Stimulated activated naive B cell treated with anti-CD40 and anti-IgM and Interleukin-4, amounts not matched to agents 10 μg/mL and 1 μg/mL and 100 μg/mL, for 72 hours (primary cell): ENCODE results near the gene REV3L.

Source experiments
- ATAC-seq, 2 donors: fragments of 150-1000 bp; cut with Tn5 transposase; replicated peaks; 2 replicates each; pipeline ENCODE4 v1.10.0; 2021; ENCODE audit warnings: moderate library complexity in 1 of 2
- DNase-seq: peaks from one replicate; pipeline ENCODE4 v3.0.0; 2021
- H3K27ac Mint-ChIP-seq: one replicate; pipeline ENCODE4 v1.8.0; 2022; ENCODE audit warnings: mild to moderate bottlenecking, mixed read lengths
- H3K27me3 Mint-ChIP-seq, 2 donors: one replicate each; pipeline ENCODE4 v1.8.0; 2022; ENCODE audit warnings: mixed read lengths in 2 of 2
- H3K36me3 Mint-ChIP-seq, 2 donors: one replicate each; pipeline ENCODE4 v1.8.0; 2022; ENCODE audit warnings: mixed read lengths in 2 of 2, mild to moderate bottlenecking in 1 of 2
- H3K4me1 Mint-ChIP-seq, 2 donors: one replicate each; pipeline ENCODE4 v1.8.0; 2022; ENCODE audit warnings: mixed read lengths in 2 of 2, mild to moderate bottlenecking in 1 of 2
- H3K4me3 Mint-ChIP-seq, 2 donors: one replicate each; pipeline ENCODE4 v1.8.0; 2022; ENCODE audit warnings: mild to moderate bottlenecking in 2 of 2, mixed read lengths in 2 of 2, moderate library complexity in 1 of 2
- H3K9me3 Mint-ChIP-seq, 2 donors: one replicate each; pipeline ENCODE4 v1.8.0; 2022; ENCODE audit warnings: mixed read lengths in 2 of 2, mild to moderate bottlenecking in 1 of 2

REV3L gene

DNA sequence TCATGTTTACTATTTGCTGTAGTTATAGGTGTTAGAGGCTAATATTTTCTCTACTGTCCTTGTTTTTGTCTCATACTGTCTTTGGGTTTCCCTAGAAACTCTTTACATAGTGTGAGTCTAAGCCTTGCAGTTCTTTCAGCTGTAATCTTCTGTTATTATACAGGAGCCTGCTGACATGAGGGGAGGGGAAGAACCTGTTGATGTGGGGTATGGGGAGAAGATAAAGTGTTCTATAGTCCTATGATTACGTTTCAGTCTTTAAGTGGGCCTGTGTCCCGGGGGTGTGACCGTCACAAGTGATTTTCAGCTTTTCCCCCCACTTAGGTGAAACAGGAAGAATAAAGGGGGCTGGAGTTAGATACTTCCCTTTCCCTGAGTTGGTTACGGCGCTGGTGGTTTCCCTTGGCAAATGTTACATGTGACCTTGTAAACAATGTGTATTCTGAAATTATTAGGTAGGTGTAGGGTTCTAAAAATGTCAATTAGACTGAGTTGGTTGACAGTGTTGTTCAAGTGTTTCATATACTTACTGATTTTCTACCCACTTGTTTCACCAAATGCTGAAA lies 41.3 kb downstream of the REV3L start:
- H3K27ac Mint-ChIP-seq, result peak overlapping the region; percentile 32
- H3K27me3 Mint-ChIP-seq, result no peaks in the 10 kb centered on the region
- H3K4me1 Mint-ChIP-seq, result peaks cover 25 to 44% of the 10 kb centered on the region in 2 donors
- H3K4me3 Mint-ChIP-seq, result peak overlapping the region; percentile 36 to 56
- peaks cover 0 to 3% of the 10 kb centered on the region in 2 donors for H3K36me3 Mint-ChIP-seq
- H3K9me3 Mint-ChIP-seq, result no peaks in the 10 kb centered on the region
- ATAC-seq (peak; percentile 91 to 93), DNase-seq (peak; percentile 22)

DNA sequence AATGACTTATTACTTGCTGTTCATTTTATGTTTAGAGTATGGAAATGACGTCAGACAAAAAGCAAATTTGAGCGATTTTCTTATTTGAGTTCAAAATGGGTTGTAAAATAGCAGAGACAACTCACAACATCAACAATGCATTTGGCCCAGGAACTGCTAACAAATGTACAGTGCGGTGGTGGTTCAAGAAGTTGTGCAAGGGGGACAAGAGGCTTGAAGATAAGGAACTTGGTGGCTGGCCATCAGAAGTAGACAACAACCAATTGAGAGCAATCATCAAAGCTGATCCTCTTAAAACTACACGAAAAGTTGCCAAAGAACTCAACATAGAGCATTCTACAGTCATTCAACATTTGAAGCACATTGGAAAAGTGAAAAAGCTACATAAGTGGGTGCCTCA lies 43.8 kb downstream of the REV3L start:
- Mint-ChIP-seq H3K4me3 (no peak overlapping the region), H3K27ac (no peak overlapping the region), H3K27me3 (no peaks in the 10 kb centered on the region), H3K9me3 (peaks cover 9% of the 10 kb centered on the region in 2 donors), H3K36me3 (peaks cover 11 to 13% of the 10 kb centered on the region in 2 donors), H3K4me1 (peaks cover 31 to 46% of the 10 kb centered on the region in 2 donors)
- DNase-seq (no peak), ATAC-seq (no peak)

- Mint-ChIP-seq H3K27me3 (no peaks in the 10 kb centered on the region), H3K4me1 (peaks cover 37 to 55% of the 10 kb centered on the region in 2 donors), H3K27ac (no peak overlapping the region), H3K9me3 (peaks cover 9% of the 10 kb centered on the region in 2 donors), H3K4me3 (no peak overlapping the region), H3K36me3 (peaks cover 13% of the 10 kb centered on the region in 2 donors)
- no peak for ATAC-seq
- no peak for DNase-seq
These were observed 45.4 kb downstream of the REV3L start for GRCh38 chr6:111437573-111437972.

DNA sequence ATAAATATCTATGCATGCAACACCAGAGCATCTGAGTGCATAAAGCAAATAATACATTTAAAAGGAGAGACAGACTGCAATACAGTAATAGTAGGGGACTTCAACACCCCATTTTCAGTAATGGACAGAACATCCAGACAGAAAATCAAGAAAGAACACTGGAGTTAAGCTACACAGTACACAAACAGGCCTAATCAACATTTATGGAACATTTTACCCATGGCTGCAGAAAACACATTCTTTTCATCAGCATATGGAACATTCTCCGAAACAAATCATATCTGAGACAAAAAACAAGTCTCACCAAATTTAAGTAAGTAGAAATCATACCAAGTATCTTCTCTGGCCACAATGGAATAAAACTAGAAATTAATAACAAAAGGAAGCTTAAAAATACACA lies 50.5 kb downstream of the REV3L start:
- H3K36me3 Mint-ChIP-seq, result peaks cover 35 to 45% of the 10 kb centered on the region in 2 donors
- H3K9me3 Mint-ChIP-seq, result peaks cover 21 to 23% of the 10 kb centered on the region in 2 donors
- H3K4me3 Mint-ChIP-seq, result no peak overlapping the region
- DNase-seq (no peak), ATAC-seq (no peak)
- no peaks in the 10 kb centered on the region for H3K27me3 Mint-ChIP-seq
- H3K4me1 Mint-ChIP-seq, result peaks cover 29 to 60% of the 10 kb centered on the region in 2 donors
- H3K27ac Mint-ChIP-seq, result no peak overlapping the region

GRCh38 chr6:111430605-111431376 lies 52.2 kb downstream of the REV3L start:
- no peak for DNase-seq
- Mint-ChIP-seq H3K4me1 (peaks cover 29 to 63% of the 10 kb centered on the region in 2 donors), H3K36me3 (peaks cover 37 to 42% of the 10 kb centered on the region in 2 donors), H3K9me3 (peaks cover 19 to 22% of the 10 kb centered on the region in 2 donors), H3K4me3 (no peak overlapping the region), H3K27me3 (no peaks in the 10 kb centered on the region), H3K27ac (no peak overlapping the region)
- ATAC-seq, result no peak

- Mint-ChIP-seq H3K4me3 (no peak overlapping the region), H3K27me3 (no peaks in the 10 kb centered on the region), H3K4me1 (peaks cover 21 to 53% of the 10 kb centered on the region in 2 donors), H3K27ac (no peak overlapping the region), H3K9me3 (peaks cover 12 to 14% of the 10 kb centered on the region in 2 donors), H3K36me3 (peaks cover 29 to 34% of the 10 kb centered on the region in 2 donors)
- DNase-seq (no peak), ATAC-seq (no peak)
These were observed 53.4 kb downstream of the REV3L start for GRCh38 chr6:111429571-111429970.

DNA sequence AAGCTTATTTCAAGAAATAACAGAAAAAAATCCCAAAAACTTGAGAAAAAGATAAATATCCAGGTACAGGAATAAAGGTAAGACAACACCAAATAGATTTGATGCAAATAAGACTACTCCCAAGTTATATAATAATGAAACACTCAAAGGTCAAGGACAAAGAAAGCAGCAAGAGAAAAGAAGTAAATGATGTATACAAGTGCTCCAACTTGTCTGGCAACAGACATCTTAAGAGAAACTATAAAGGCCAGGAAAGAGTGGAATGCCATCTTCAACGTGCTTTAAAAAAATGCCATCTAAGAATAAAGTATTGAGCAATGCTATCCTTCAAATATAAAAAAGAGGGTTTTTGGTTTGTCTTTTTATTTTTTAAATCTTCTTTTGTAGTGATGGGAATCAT lies 54.2 kb downstream of the REV3L start:
- Mint-ChIP-seq H3K27me3 (no peaks in the 10 kb centered on the region), H3K9me3 (peaks cover 12 to 14% of the 10 kb centered on the region in 2 donors), H3K4me1 (peaks cover 20 to 53% of the 10 kb centered on the region in 2 donors), H3K27ac (no peak overlapping the region), H3K4me3 (no peak overlapping the region), H3K36me3 (peaks cover 29 to 34% of the 10 kb centered on the region in 2 donors)
- DNase-seq, result no peak
- ATAC-seq, result no peak

DNA sequence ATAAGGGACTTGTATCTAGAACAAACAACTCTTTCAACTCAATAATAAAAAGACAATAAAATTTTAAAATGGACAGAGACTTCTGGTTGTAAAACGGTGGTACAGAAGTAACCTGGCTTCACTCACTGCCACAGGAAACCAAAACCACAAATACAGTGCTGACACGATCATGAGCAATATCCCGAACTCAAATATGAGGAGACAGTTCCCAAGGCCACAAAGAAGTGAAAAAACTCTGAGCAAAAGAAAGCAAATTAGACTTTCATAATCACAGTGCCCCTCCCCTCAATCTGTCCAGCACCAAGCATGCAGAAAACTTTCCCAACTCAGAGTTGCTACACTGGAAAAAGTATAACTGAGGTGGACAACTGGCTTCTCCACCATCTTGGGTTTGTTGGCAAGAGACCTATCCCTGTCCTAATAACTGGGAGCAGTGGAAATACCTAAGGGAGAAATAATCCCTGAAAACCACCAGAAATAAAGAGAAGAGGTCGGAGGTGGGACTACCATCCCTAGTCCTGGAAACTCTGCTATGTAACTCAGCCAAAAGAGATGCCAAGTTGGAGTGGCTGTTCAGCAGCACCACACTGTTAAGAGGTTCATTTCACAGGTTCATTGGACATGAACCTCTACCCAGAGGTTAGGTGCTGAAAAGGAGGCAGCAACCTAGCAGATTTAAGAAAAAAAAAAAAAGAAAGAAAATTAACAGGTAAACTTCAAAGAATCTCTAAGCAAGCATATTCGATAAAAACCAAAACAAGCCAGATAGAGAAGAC lies 55.5 kb downstream of the REV3L start:
- Mint-ChIP-seq H3K9me3 (peaks cover 12 to 14% of the 10 kb centered on the region in 2 donors), H3K4me3 (peak overlapping the region; percentile 33), H3K36me3 (peaks cover 27 to 34% of the 10 kb centered on the region in 2 donors), H3K4me1 (peaks cover 16 to 49% of the 10 kb centered on the region in 2 donors), H3K27me3 (no peaks in the 10 kb centered on the region), H3K27ac (no peak overlapping the region)
- ATAC-seq (peak; percentile 63 to 71), DNase-seq (no peak)

DNA sequence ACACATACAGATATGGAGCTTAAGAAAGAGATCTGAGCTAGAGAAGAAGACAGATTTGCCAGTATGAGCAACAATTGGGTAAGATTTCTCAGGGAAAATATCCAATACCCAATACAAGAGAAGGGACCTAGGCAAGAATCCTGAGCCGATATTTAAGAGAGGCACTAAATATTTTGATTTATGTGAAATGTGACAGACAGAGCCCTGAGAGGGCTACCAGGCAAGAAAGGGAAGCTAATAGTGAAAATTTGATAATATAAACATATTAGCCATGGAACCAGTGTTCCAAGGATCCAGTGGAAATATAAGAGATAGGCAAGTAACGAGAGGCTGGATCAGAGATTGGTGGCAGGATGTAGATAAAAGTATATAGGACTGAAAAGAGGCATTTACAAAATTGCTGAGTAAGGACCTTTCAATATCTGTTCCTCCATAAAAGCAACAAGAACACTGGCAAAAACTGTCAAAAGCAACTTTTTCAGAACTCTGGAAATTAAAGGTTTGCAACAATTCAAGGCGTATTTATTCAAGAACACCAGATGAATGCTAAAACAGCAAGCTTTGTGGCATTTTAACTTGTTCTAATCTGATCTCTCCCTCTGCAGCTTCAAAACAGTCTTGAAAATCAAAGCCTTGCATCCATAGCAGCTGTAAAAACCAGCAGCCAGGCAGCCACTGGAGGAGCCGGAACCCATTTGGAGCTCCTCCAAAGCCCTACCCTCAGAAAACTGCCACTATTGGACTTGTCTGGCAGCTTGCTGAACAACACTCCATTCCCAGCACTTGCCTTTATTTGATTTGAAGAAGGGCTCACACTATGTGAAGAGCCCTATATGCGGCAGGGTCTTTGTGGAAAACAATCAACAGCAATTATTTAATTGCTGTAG lies 58.8 kb downstream of the REV3L start:
- Mint-ChIP-seq H3K36me3 (peaks cover 15 to 19% of the 10 kb centered on the region in 2 donors), H3K27ac (no peak overlapping the region), H3K4me1 (peaks cover 10 to 34% of the 10 kb centered on the region in 2 donors), H3K9me3 (peaks cover 9 to 10% of the 10 kb centered on the region in 2 donors), H3K27me3 (no peaks in the 10 kb centered on the region), H3K4me3 (no peak overlapping the region)
- no peak for DNase-seq
- no peak for ATAC-seq

DNA sequence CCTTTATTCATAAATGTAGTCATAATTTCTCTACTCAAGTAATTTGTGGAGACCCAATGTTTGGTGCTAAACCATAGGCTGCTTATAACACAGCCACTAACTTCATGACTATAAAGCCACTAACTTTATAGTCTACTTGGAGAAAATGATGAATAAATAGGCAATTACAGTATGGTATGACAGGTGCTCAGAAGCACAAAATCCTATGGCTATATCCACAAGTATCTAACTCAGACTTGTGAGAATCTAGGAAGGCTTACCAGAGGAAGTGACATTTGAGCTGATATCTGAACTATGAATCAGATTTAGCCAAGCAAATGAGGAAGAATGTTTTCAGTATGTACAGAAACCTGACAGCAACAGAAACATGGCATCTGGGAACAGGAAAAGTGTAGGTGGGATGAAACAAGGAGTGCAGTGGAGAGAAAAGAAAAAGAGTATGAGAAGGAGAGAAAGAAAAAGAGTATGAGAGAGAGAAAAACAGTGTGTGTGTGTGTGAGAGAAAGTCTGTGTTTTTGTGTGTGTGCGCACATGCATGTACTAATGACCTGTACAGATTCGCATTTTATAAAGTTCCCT lies 59.9 kb downstream of the REV3L start:
- DNase-seq (no peak), ATAC-seq (peak; percentile 48 to 58)
- peaks cover 6 to 9% of the 10 kb centered on the region in 2 donors for H3K36me3 Mint-ChIP-seq
- peaks cover 10 to 30% of the 10 kb centered on the region in 2 donors for H3K4me1 Mint-ChIP-seq
- peak overlapping the region; percentile 7 for H3K27ac Mint-ChIP-seq
- peaks cover 2 to 3% of the 10 kb centered on the region in 2 donors for H3K9me3 Mint-ChIP-seq
- H3K4me3 Mint-ChIP-seq, result peak overlapping the region; percentile 30 to 35
- no peaks in the 10 kb centered on the region for H3K27me3 Mint-ChIP-seq

GRCh38 chr6:111418971-111419693 lies 63.9 kb downstream of the REV3L start:
- H3K27me3 Mint-ChIP-seq, result no peaks in the 10 kb centered on the region
- H3K9me3 Mint-ChIP-seq, result no peaks in the 10 kb centered on the region
- no peaks in the 10 kb centered on the region for H3K36me3 Mint-ChIP-seq
- no peak overlapping the region for H3K4me3 Mint-ChIP-seq
- H3K4me1 Mint-ChIP-seq, result peaks cover 6 to 18% of the 10 kb centered on the region in 2 donors
- no peak for DNase-seq
- no peak overlapping the region for H3K27ac Mint-ChIP-seq
- ATAC-seq, result no peak

- peaks cover 0 to 6% of the 10 kb centered on the region in 2 donors for H3K4me1 Mint-ChIP-seq
- no peaks in the 10 kb centered on the region for H3K27me3 Mint-ChIP-seq
- DNase-seq (no peak), ATAC-seq (no peak)
- no peaks in the 10 kb centered on the region for H3K9me3 Mint-ChIP-seq
- H3K4me3 Mint-ChIP-seq, result no peak overlapping the region
- no peaks in the 10 kb centered on the region for H3K36me3 Mint-ChIP-seq
- no peak overlapping the region for H3K27ac Mint-ChIP-seq
These were observed 65.1 kb downstream of the REV3L start for GRCh38 chr6:111417946-111418345.

DNA sequence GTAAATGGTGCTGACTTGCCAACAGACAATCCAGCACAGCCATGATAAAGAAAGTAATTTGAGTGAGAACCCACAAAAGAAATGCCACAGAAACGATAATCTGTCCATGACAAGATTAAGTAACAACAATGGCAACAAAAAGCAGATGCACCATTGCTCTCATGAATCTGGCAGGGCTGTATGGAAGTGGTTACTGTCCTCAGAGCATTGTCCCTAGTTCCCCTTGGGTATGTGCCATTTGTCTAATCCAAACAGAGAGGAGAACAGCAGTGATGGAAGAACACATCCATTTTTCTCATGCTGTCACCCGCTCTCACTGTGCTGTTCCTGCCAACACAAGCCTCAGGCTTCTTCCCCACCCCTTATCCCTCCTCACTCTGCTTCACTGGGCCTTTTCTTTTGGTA lies 65.8 kb downstream of the REV3L start:
- ATAC-seq, result no peak
- no peak overlapping the region for H3K27ac Mint-ChIP-seq

More for the DNA sequence above, 65.8 kb downstream of the REV3L start:
- no peak for DNase-seq
- Mint-ChIP-seq H3K36me3 (no peaks in the 10 kb centered on the region), H3K4me1 (peaks cover 2 to 6% of the 10 kb centered on the region in 2 donors), H3K9me3 (no peaks in the 10 kb centered on the region), H3K4me3 (no peak overlapping the region), H3K27me3 (no peaks in the 10 kb centered on the region)
